Endothelial cell of umbilical vein (primary cell): ENCODE data around the gene ARPC1B. TPM values are rescaled to one million over a fixed set of nuclear protein-coding genes. Genes with fewer than 3 reads are reported as not detected.

Experiments used
- BruUV-seq: library from RNA; stranded (reverse); fragments of 400-500 nt; replicated peaks from 2 replicates; lab custom pipeline; 2021; lab: Mats Ljungman, UMichigan
- CTCF ChIA-PET: fragments of 300-600, 350-600 bp; sonication (Branson Sonifier 250); formaldehyde crosslinking; loops from one replicate; lab custom pipeline; 2021; ENCODE audit warnings: antibody characterized with exemption, inconsistent platforms; lab: Charles Lee
- POLR2A ChIA-PET: fragments of 300-600, 350-600 bp; sonication (Branson Sonifier 250); formaldehyde crosslinking; loops from one replicate; lab custom pipeline; 2021; ENCODE audit warnings: antibody characterized with exemption, inconsistent platforms; lab: Charles Lee
- DNase-seq: peaks from one replicate; pipeline ENCODE4 v3.0.0-alpha.2; 2011; ENCODE audit warnings: low read depth, low spot score
- FAIRE-seq: peaks from 2 replicates; lab custom pipeline; 2011; peaks lifted over from hg19 to GRCh38; lab: Jason Lieb, UNC
- H2AFZ ChIP-seq: 2 replicates; pipeline ENCODE4 v1.6.0; 2012; ENCODE audit warnings: low read depth, low read length, control low read depth, inconsistent platforms
- H3K27ac ChIP-seq: 2 replicates; pipeline ENCODE4 v1.5.1; 2011; ENCODE audit warnings: low read depth, mild to moderate bottlenecking, control low read depth, low read length, moderate library complexity; ENCODE audit not compliant: insufficient read depth
- H3K27me3 ChIP-seq, 2 experiments: 2 replicates each; pipeline versions ENCODE4 v1.6.0 to v1.6.1; 2011; ENCODE audit warnings: low read length in 2 of 2, mixed read lengths in 1 of 2; ENCODE audit not compliant: control insufficient read depth in 2 of 2, insufficient read depth in 2 of 2
- H3K36me3 ChIP-seq, 2 experiments: 2 replicates in 1 of 2; 3 replicates in 1 of 2; pipeline ENCODE4 v1.5.1; 2011; ENCODE audit warnings: low read length in 2 of 2, mild to moderate bottlenecking in 1 of 2, moderate library complexity in 1 of 2; ENCODE audit not compliant: control insufficient read depth in 2 of 2, insufficient read depth in 2 of 2; ENCODE audit errors: extremely low read depth in 1 of 2
- H3K4me1 ChIP-seq: 3 replicates; pipeline ENCODE4 v1.5.1; 2011; ENCODE audit warnings: mild to moderate bottlenecking, low read length; ENCODE audit not compliant: control insufficient read depth, insufficient read depth; ENCODE audit errors: extremely low read depth
- H3K4me2 ChIP-seq: 2 replicates; pipeline ENCODE4 v1.6.1; 2011; ENCODE audit warnings: low read length, control low read depth, mixed read lengths; ENCODE audit not compliant: insufficient read depth
- H3K4me3 ChIP-seq, 3 experiments: fragments of 200-600 bp in 1 of 3; sonication (generic), shearing (Covaris generic) in 1 of 3; replicated peaks in 1 of 3; 2 replicates each; pipeline ENCODE4 v1.5.1; 2011 to 2016; ENCODE audit warnings: control low read depth in 3 of 3, low read length in 3 of 3, mild to moderate bottlenecking in 2 of 3, inconsistent platforms in 1 of 3, low read depth in 1 of 3, moderate library complexity in 1 of 3; ENCODE audit not compliant: insufficient read depth in 1 of 3
- H3K79me2 ChIP-seq: 2 replicates; pipeline ENCODE4 v1.6.0; 2012; ENCODE audit warnings: low read length, inconsistent platforms; ENCODE audit not compliant: control insufficient read depth, insufficient read depth
- H3K9ac ChIP-seq: replicated peaks from 2 replicates; pipeline ENCODE3; 2011; ENCODE audit warnings: low read length, control low read depth; ENCODE audit not compliant: insufficient read depth; ENCODE audit errors: extremely low read depth
- H3K9me1 ChIP-seq: replicated peaks from 3 replicates; pipeline ENCODE4 v1.6.0; 2011; ENCODE audit warnings: mild to moderate bottlenecking, low read length; ENCODE audit not compliant: control insufficient read depth, insufficient read depth; ENCODE audit errors: extremely low read depth
- H3K9me3 ChIP-seq: replicated peaks from 2 replicates; pipeline ENCODE4 v1.5.1; 2012; ENCODE audit warnings: low read length, inconsistent platforms; ENCODE audit not compliant: control insufficient read depth, insufficient read depth
- H4K20me1 ChIP-seq: replicated peaks from 2 replicates; pipeline ENCODE3; 2011; ENCODE audit warnings: mild to moderate bottlenecking, low read length; ENCODE audit not compliant: control insufficient read depth, insufficient read depth; ENCODE audit errors: extremely low read depth
- EZH2 ChIP-seq: IDR thresholded peaks from 2 replicates; pipeline ENCODE4 v1.6.1; 2012; ENCODE audit warnings: borderline replicate concordance, low read depth, mild to moderate bottlenecking, moderate library complexity, low read length, inconsistent platforms; ENCODE audit not compliant: severe bottlenecking
- FOS ChIP-seq: IDR thresholded peaks from 2 replicates; pipeline ENCODE4 v1.6.1; 2011; ENCODE audit warnings: mild to moderate bottlenecking, low read length, moderate library complexity, borderline replicate concordance; ENCODE audit not compliant: insufficient read depth
- GATA2 ChIP-seq: IDR thresholded peaks from 2 replicates; pipeline ENCODE4 v1.7.0; 2011; ENCODE audit warnings: low read depth, mild to moderate bottlenecking, moderate library complexity, mixed read lengths, low read length; ENCODE audit not compliant: insufficient read length, insufficient read depth
- JUN ChIP-seq: IDR thresholded peaks from 2 replicates; pipeline ENCODE4 v1.6.1; 2011; ENCODE audit warnings: borderline replicate concordance, low read depth; ENCODE audit not compliant: insufficient read length, insufficient read depth
- MYC ChIP-seq: IDR thresholded peaks from one replicate; pipeline ENCODE4 v1.6.1; 2011; ENCODE audit warnings: mild to moderate bottlenecking, low read depth, low read length
- POLR2A ChIP-seq: IDR thresholded peaks from 2 replicates; pipeline ENCODE4 v1.6.1; 2012; ENCODE audit warnings: low read depth, mild to moderate bottlenecking, control low read depth, low read length
- POLR2AphosphoS5 ChIP-seq: IDR thresholded peaks from 2 replicates; pipeline ENCODE4 v1.6.1; 2012; ENCODE audit warnings: low read depth, mild to moderate bottlenecking, control low read depth, low read length, moderate library complexity; ENCODE audit not compliant: insufficient read depth
- dilution Hi-C: fragments of 300-500 bp; cut with MboI; formaldehyde crosslinking; loops from one replicate; pipeline ENCODE4 v1.15.0; 2019; ENCODE audit warnings: low sequenced_read_pairs; ENCODE audit not compliant: extremely low pct_ligation_motif_present
- intact Hi-C: fragments of 100-400 bp; cut with micrococcal nuclease; formaldehyde crosslinking; loops from one replicate; pipeline ENCODE4 v1.10.0; 2022
- polyA plus RNA-seq, 4 experiments: library from polyadenylated mRNA; depleted of rRNA in 3 of 4; stranded (reverse) in 3 of 4; unstranded in 1 of 4; fragments of >200 nt; gene quantifications; 2 replicates each; pipeline versions ENCODE4 v1.2.1 to v1.2.3, GENCODE V29; 2011 to 2012; ENCODE audit warnings: missing spikeins in 1 of 4
- total RNA-seq: library from RNA; stranded (reverse); gene quantifications from 2 replicates; pipeline ENCODE4 v1.2.3, GENCODE V29; 2021
- TF ChIP-seq, protein P1 (sequence below): IDR thresholded peaks from 2 replicates; pipeline ENCODE4 v1.6.1; 2011; ENCODE audit not compliant: insufficient read depth, insufficient read length
- TF ChIP-seq, protein P2 (sequence below), 2 donors: IDR thresholded peaks; 1 replicate in 1 of 2; 2 replicates in 1 of 2; pipeline ENCODE4 v1.5.1; 2011; ENCODE audit warnings: low read length in 2 of 2, mild to moderate bottlenecking in 2 of 2, moderate library complexity in 2 of 2, control low read depth in 1 of 2, inconsistent platforms in 1 of 2, low read depth in 1 of 2; ENCODE audit not compliant: insufficient read depth in 1 of 2; ENCODE audit errors: extremely low read depth in 1 of 2

ARPC1B gene
- total and polyA plus RNA-seq, 2 donors (not counting 3 experiments of a cell fraction or from before 2014, with no cell fraction given), result 232 to 831 TPM

GRCh38 chr7:99371376-99371920 lies 3.1 kb upstream of the ARPC1B start:
- BruUV-seq, result no TSS peak
- ChIA-PET CTCF (interaction anchor here (1.0 to 1.2 kb wide), 2 partner anchors 15 to 44 kb away, joined by 3 to 4 read pairs; no protein-coding TSS in a partner anchor), POLR2A (no interaction called here)
- H3K4me3 ChIP-seq, result no peak overlapping the region
- peaks cover 4 to 7% of the 10 kb centered on the region in 2 experiments for H3K36me3 ChIP-seq
- peaks cover 7% of the 10 kb centered on the region for H3K4me1 ChIP-seq
- no peaks in the 10 kb centered on the region for H4K20me1 ChIP-seq
- no peak overlapping the region for H2AFZ ChIP-seq
- H3K9ac ChIP-seq, result no peak overlapping the region
- no peaks in the 10 kb centered on the region for H3K9me3 ChIP-seq
- peaks cover 12% of the 10 kb centered on the region for H3K79me2 ChIP-seq
- no peak for FAIRE-seq
- no peaks in the 10 kb centered on the region for H3K27me3 ChIP-seq
- no peak overlapping the region for H3K27ac ChIP-seq
- H3K9me1 ChIP-seq, result no peaks in the 10 kb centered on the region
- dilution Hi-C loops (no loop called here), intact Hi-C loops (no loop called here)
- no peak for DNase-seq
- no peak for TF ChIP-seq EZH2
- TF ChIP-seq, protein P1, sequence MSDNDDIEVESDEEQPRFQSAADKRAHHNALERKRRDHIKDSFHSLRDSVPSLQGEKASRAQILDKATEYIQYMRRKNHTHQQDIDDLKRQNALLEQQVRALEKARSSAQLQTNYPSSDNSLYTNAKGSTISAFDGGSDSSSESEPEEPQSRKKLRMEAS, result no peak
- no peak overlapping the region for H3K4me2 ChIP-seq

- Histone ChIP-seq H3K27me3 (no peaks in the 10 kb centered on the region), H3K9me3 (no peaks in the 10 kb centered on the region), H3K4me2 (no peak overlapping the region), H2AFZ (no peak overlapping the region), H3K9ac (no peak overlapping the region), H3K27ac (no peak overlapping the region), H3K4me3 (no peak overlapping the region), H3K9me1 (no peaks in the 10 kb centered on the region), H3K4me1 (peaks cover 7% of the 10 kb centered on the region), H4K20me1 (no peaks in the 10 kb centered on the region), H3K79me2 (peaks cover 20% of the 10 kb centered on the region), H3K36me3 (peaks cover 0 to 6% of the 10 kb centered on the region in 2 experiments)
- ChIA-PET POLR2A (no interaction called here), CTCF (interaction anchor here (1.0 to 1.2 kb wide), 2 partner anchors 14 to 43 kb away, joined by 3 to 4 read pairs; no protein-coding TSS in a partner anchor)
- DNase-seq (no peak), FAIRE-seq (peak; percentile 68)
- intact Hi-C loops (no loop called here), dilution Hi-C loops (no loop called here)
- BruUV-seq, result no TSS peak
- TF ChIP-seq GATA2, result no peak
- no peak for TF ChIP-seq POLR2AphosphoS5
- TF ChIP-seq, protein P2, sequence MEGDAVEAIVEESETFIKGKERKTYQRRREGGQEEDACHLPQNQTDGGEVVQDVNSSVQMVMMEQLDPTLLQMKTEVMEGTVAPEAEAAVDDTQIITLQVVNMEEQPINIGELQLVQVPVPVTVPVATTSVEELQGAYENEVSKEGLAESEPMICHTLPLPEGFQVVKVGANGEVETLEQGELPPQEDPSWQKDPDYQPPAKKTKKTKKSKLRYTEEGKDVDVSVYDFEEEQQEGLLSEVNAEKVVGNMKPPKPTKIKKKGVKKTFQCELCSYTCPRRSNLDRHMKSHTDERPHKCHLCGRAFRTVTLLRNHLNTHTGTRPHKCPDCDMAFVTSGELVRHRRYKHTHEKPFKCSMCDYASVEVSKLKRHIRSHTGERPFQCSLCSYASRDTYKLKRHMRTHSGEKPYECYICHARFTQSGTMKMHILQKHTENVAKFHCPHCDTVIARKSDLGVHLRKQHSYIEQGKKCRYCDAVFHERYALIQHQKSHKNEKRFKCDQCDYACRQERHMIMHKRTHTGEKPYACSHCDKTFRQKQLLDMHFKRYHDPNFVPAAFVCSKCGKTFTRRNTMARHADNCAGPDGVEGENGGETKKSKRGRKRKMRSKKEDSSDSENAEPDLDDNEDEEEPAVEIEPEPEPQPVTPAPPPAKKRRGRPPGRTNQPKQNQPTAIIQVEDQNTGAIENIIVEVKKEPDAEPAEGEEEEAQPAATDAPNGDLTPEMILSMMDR (IDR thresholded peaks at IDR 0.05; ENCODE audit: extremely low read depth in 1 of 2, insufficient read depth in 1 of 2, low read depth in 1 of 2, low read length in 2 of 2), result no peak
- no peak for TF ChIP-seq MYC
- TF ChIP-seq FOS, result no peak
- TF ChIP-seq, protein P1, result no peak
- no peak for TF ChIP-seq EZH2
- TF ChIP-seq JUN, result no peak
- TF ChIP-seq POLR2A, result no peak
Observed at GRCh38 chr7:99372275-99373090, 2.0 kb upstream of the ARPC1B start.
